Calu3 (cell line): ENCODE data around the gene CCT7. TPM values are rescaled to one million over a fixed set of nuclear protein-coding genes. Genes with fewer than 3 reads are reported as not detected.
A peak's percentile ranks its signal among the peaks of the same experiment; 100 is the strongest.
"Not testable (repeated sequence)": the region's sequence is repeated elsewhere in the genome, so short reads cannot be mapped to it uniquely, and the experiment has no call there.

Experiments
- Bru-seq: library from RNA; stranded (reverse); fragments of 400-500 nt; gene quantifications from one replicate; lab custom pipeline; 2021; lab: Mats Ljungman, UMichigan
- BruChase-seq, 2 experiments: library from RNA; stranded (reverse); fragments of 400-500 nt; gene quantifications; one replicate each; lab custom pipeline; 2021; lab: Mats Ljungman, UMichigan
- BruUV-seq: library from RNA; stranded (reverse); fragments of 400-500 nt; replicated peaks from 2 replicates; lab custom pipeline; 2021; lab: Mats Ljungman, UMichigan
- CTCF ChIA-PET: fragments of 300-600 bp; sonication (Branson Sonifier 250); formaldehyde crosslinking; loops from one replicate; lab custom pipeline; 2022; ENCODE audit warnings: antibody characterized with exemption; lab: Charles Lee
- DNase-seq: peaks from one replicate; pipeline ENCODE4 v3.0.0; 2022
- H3K27ac Mint-ChIP-seq: one replicate; pipeline ENCODE4 v1.8.0; 2022; ENCODE audit warnings: mixed read lengths; ENCODE audit not compliant: unreplicated experiment
- H3K27me3 Mint-ChIP-seq: one replicate; pipeline ENCODE4 v1.8.0; 2022; ENCODE audit warnings: mixed read lengths; ENCODE audit not compliant: unreplicated experiment
- H3K36me3 Mint-ChIP-seq: one replicate; pipeline ENCODE4 v1.8.0; 2022; ENCODE audit warnings: mild to moderate bottlenecking, moderate library complexity, mixed read lengths; ENCODE audit not compliant: insufficient read depth, unreplicated experiment
- H3K4me1 Mint-ChIP-seq: one replicate; pipeline ENCODE4 v1.8.0; 2022; ENCODE audit warnings: mild to moderate bottlenecking, low read depth, mixed read lengths; ENCODE audit not compliant: unreplicated experiment
- H3K4me3 Mint-ChIP-seq: one replicate; pipeline ENCODE4 v1.8.0; 2022; ENCODE audit warnings: mild to moderate bottlenecking, low read depth, moderate library complexity, mixed read lengths; ENCODE audit not compliant: unreplicated experiment
- H3K9me3 Mint-ChIP-seq: one replicate; pipeline ENCODE4 v1.8.0; 2022; ENCODE audit warnings: low read depth, mixed read lengths; ENCODE audit not compliant: unreplicated experiment
- CTCF ChIP-seq: fragments of 200-600 bp; IDR thresholded peaks from one replicate; pipeline ENCODE4 v1.8.0; 2022; ENCODE audit warnings: antibody characterized with exemption; ENCODE audit not compliant: unreplicated experiment
- intact Hi-C: fragments of 100-400 bp; cut with micrococcal nuclease; formaldehyde crosslinking; loops from one replicate; pipeline ENCODE4 v1.10.0; 2022; ENCODE audit not compliant: unreplicated experiment
- long read RNA-seq: library from polyadenylated mRNA; stranded (forward); transcript quantifications from one replicate; pipeline ENCODE4 v2.0.0, GENCODE V29; 2022
- total RNA-seq: library from RNA; stranded (reverse); gene quantifications from 2 replicates; pipeline ENCODE4 v1.2.3, GENCODE V29; 2022

Gene CCT7
- total RNA-seq = 394 and 403 TPM in 2 replicates
- Bru-seq, nascent RNA = percentile 92 among the genes with signal in this experiment
- BruChase-seq, experiment 1, labeled RNA remaining after a 6-hour chase = percentile 97 among the genes with signal in this experiment
- BruChase-seq, experiment 2, labeled RNA remaining after a 2-hour chase = percentile 93 among the genes with signal in this experiment
- long read RNA-seq, transcript CCT7-202 (7 exons, 1,234 nt) = minor isoform, 5 of 700 reads
- long read RNA-seq, transcript CCT7-201 (12 exons, 1,916 nt) = major isoform, 605 of 700 reads
- long read RNA-seq, partial matches to known transcripts = 68 of 700 reads
- long read RNA-seq, other reads (novel, unspliced or antisense) = 19 of 700 reads

- intact Hi-C loops = no loop called here
- TF ChIP-seq CTCF = no peak
- peaks cover 53% of the 10 kb centered on the region for H3K36me3 Mint-ChIP-seq
- no peaks in the 10 kb centered on the region for H3K27me3 Mint-ChIP-seq
- H3K4me1 Mint-ChIP-seq = peaks cover 26% of the 10 kb centered on the region
- peak within 1 kb of the TSS; percentile 92 for H3K4me3 Mint-ChIP-seq
- BruUV-seq = TSS peak; percentile 48
- DNase-seq = peak; percentile 79
- CTCF ChIA-PET = interaction anchor here (0.6 to 2.6 kb wide), 7 partner anchors 9 to 288 kb away, joined by 4 to 10 read pairs (median 4); no protein-coding TSS in a partner anchor
- H3K9me3 Mint-ChIP-seq = no peaks in the 10 kb centered on the region
- H3K27ac Mint-ChIP-seq = peak within 1 kb of the TSS; percentile 97
These were observed at the start of gene CCT7 for GRCh38 chr2:73233932-73234832. Gene CCT7 (plus strand): TSS chr2:73234308. CDS start chr2:73234379, 71 bp downstream.

GRCh38 chr2:73185965-73186364, 48.1 kb upstream of the CCT7 start:
- CTCF ChIA-PET = no interaction called here
- Mint-ChIP-seq H3K27ac (no peak overlapping the region), H3K36me3 (no peaks in the 10 kb centered on the region), H3K9me3 (no peaks in the 10 kb centered on the region), H3K27me3 (peaks cover 89% of the 10 kb centered on the region), H3K4me1 (peaks cover 6% of the 10 kb centered on the region), H3K4me3 (no peak overlapping the region)
- no peak for TF ChIP-seq CTCF
- no TSS peak for BruUV-seq
- intact Hi-C loops = no loop called here
- no peak for DNase-seq

- no peak for DNase-seq
- TF ChIP-seq CTCF = no peak
- H3K36me3 Mint-ChIP-seq = no peaks in the 10 kb centered on the region
- H3K27ac Mint-ChIP-seq = no peak overlapping the region
- H3K4me3 Mint-ChIP-seq = no peak overlapping the region
- intact Hi-C loops = no loop called here
- CTCF ChIA-PET = interaction anchor here (1.0 kb wide), 1 partner anchor 10 kb away, joined by 7 read pairs; no protein-coding TSS in a partner anchor
- H3K4me1 Mint-ChIP-seq = peaks cover 6% of the 10 kb centered on the region
- no peaks in the 10 kb centered on the region for H3K9me3 Mint-ChIP-seq
- peaks cover 98% of the 10 kb centered on the region for H3K27me3 Mint-ChIP-seq
- no TSS peak for BruUV-seq
These were observed 46.6 kb upstream of the CCT7 start for GRCh38 chr2:73187549-73187948.

- no peaks in the 10 kb centered on the region for H3K4me1 Mint-ChIP-seq
- H3K27me3 Mint-ChIP-seq = peaks cover 48% of the 10 kb centered on the region
- no peak overlapping the region for H3K4me3 Mint-ChIP-seq
- H3K36me3 Mint-ChIP-seq = no peaks in the 10 kb centered on the region
- BruUV-seq = no TSS peak
- CTCF ChIA-PET = no interaction called here
- no peak for DNase-seq
- H3K27ac Mint-ChIP-seq = no peak overlapping the region
- no peaks in the 10 kb centered on the region for H3K9me3 Mint-ChIP-seq
- intact Hi-C loops = no loop called here
- no peak for TF ChIP-seq CTCF
These were observed 36.5 kb upstream of the CCT7 start for GRCh38 chr2:73197579-73197978.

GRCh38 chr2:73200281-73200680, 33.8 kb upstream of the CCT7 start:
- intact Hi-C loops, DNase-seq, H3K36me3 Mint-ChIP-seq, BruUV-seq, H3K9me3 Mint-ChIP-seq, H3K27ac Mint-ChIP-seq, H3K4me3 Mint-ChIP-seq, H3K4me1 Mint-ChIP-seq: not testable (repeated sequence)
- CTCF ChIA-PET = interaction anchor here (0.7 kb wide), 1 partner anchor 544 kb away, joined by 3 read pairs; no protein-coding TSS in a partner anchor
- peaks cover 63% of the 10 kb centered on the region for H3K27me3 Mint-ChIP-seq
